Measurements from ENCODE around the gene CFAP300. TPM values are rescaled to one million over a fixed set of nuclear protein-coding genes. Genes with fewer than 3 reads are reported as not detected.

The CFAP300 gene
- total RNA-seq, 1 donor from 2014 or later = 0.64 TPM

DNA sequence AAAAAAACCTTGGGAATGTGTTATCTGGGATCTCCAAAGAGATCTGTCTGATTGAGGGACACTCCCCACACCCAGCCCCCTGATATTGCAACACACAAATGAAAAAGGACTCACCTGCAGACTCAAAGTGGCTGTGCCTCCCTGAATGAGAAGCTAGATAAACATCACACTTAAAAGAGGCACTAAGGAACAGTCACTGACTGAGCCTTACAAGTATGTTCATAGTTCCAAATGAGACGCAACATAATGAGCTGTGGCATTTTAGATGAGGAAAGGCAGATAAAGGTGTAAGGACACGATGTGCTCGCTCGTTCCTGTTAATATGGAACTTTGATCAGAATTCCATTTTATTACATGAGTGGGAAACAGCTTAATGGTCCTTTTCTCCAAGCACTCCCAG is 21.0 kb upstream of the CFAP300 start:
- no peak overlapping the region for H3K9ac ChIP-seq (ENCODE audit: low read length)
- no peak overlapping the region for H3K4me2 ChIP-seq (ENCODE audit: low read length)
- DNase-seq (ENCODE audit: low read depth) (no peak), FAIRE-seq (no peak)
- H3K9me3 Mint-ChIP-seq (ENCODE audit: unreplicated experiment) = no peaks in the 10 kb centered on the region
- H3K4me1 Mint-ChIP-seq (ENCODE audit: low read depth, unreplicated experiment) = peaks cover 6% of the 10 kb centered on the region
- no peak overlapping the region for H3K27ac Mint-ChIP-seq (ENCODE audit: unreplicated experiment)
- H3K79me2 ChIP-seq (ENCODE audit: insufficient read depth, low read length) = no peaks in the 10 kb centered on the region
- H3K27me3 ChIP-seq (ENCODE audit: insufficient read depth, low read length) = no peaks in the 10 kb centered on the region
- H2AFZ ChIP-seq (ENCODE audit: low read depth, low read length) = no peak overlapping the region
- no peaks in the 10 kb centered on the region for H3K36me3 Mint-ChIP-seq (ENCODE audit: low read depth, unreplicated experiment)
- H3K27me3 Mint-ChIP-seq (ENCODE audit: low read depth, unreplicated experiment) = peaks cover 4% of the 10 kb centered on the region
- no peaks in the 10 kb centered on the region for H3K36me3 ChIP-seq (ENCODE audit: insufficient read depth, low read length)
- H3K27ac ChIP-seq (ENCODE audit: low read depth, low read length) = no peak overlapping the region
- H4K20me1 ChIP-seq (ENCODE audit: insufficient read depth, low read length) = no peaks in the 10 kb centered on the region
- no peak overlapping the region for H3K4me3 Mint-ChIP-seq (ENCODE audit: unreplicated experiment)
- TF ChIP-seq, protein P1, sequence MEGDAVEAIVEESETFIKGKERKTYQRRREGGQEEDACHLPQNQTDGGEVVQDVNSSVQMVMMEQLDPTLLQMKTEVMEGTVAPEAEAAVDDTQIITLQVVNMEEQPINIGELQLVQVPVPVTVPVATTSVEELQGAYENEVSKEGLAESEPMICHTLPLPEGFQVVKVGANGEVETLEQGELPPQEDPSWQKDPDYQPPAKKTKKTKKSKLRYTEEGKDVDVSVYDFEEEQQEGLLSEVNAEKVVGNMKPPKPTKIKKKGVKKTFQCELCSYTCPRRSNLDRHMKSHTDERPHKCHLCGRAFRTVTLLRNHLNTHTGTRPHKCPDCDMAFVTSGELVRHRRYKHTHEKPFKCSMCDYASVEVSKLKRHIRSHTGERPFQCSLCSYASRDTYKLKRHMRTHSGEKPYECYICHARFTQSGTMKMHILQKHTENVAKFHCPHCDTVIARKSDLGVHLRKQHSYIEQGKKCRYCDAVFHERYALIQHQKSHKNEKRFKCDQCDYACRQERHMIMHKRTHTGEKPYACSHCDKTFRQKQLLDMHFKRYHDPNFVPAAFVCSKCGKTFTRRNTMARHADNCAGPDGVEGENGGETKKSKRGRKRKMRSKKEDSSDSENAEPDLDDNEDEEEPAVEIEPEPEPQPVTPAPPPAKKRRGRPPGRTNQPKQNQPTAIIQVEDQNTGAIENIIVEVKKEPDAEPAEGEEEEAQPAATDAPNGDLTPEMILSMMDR (IDR thresholded peaks at IDR 0.05; ENCODE audit: insufficient read depth, low read depth, low read length) = no peak
- no peak for TF ChIP-seq EZH2 (IDR thresholded peaks at IDR 0.05; ENCODE audit: insufficient read depth, low read length)
- H3K9me3 ChIP-seq (ENCODE audit: insufficient read depth, low read depth, low read length) = no peaks in the 10 kb centered on the region
- H3K4me1 ChIP-seq (ENCODE audit: insufficient read depth, low read length) = no peaks in the 10 kb centered on the region
- H3K4me3 ChIP-seq (ENCODE audit: insufficient read depth, low read depth, low read length) = no peak overlapping the region

DNA sequence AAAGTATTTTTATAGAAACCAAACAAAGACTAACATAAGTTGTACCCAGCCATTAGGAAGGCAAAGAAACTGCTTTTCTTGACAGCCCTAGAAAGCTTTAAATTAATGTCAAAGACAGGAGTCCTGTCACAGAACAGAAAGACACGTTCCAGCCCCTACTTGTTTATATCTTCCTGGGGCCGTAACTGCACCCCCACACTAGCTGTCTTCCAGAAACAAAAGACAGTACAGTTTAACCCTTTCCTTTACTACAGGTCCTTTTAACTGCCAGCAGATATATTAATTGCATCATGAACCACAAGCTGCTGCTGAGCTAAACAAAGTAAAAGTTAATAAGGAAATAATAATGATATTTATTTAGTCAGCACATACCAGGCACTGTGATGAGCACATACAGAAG is 20.3 kb upstream of the CFAP300 start:
- H3K9ac ChIP-seq (ENCODE audit: low read length) = no peak overlapping the region
- Mint-ChIP-seq H3K4me1 (ENCODE audit: low read depth, unreplicated experiment) (peaks cover 6% of the 10 kb centered on the region), H3K27ac (ENCODE audit: unreplicated experiment) (no peak overlapping the region), H3K36me3 (ENCODE audit: low read depth, unreplicated experiment) (no peaks in the 10 kb centered on the region), H3K9me3 (ENCODE audit: unreplicated experiment) (no peaks in the 10 kb centered on the region), H3K27me3 (ENCODE audit: low read depth, unreplicated experiment) (peaks cover 4% of the 10 kb centered on the region), H3K4me3 (ENCODE audit: unreplicated experiment) (no peak overlapping the region)
- H3K27me3 ChIP-seq (ENCODE audit: insufficient read depth, low read length) = no peaks in the 10 kb centered on the region
- no peak overlapping the region for H3K27ac ChIP-seq (ENCODE audit: low read depth, low read length)
- no peaks in the 10 kb centered on the region for H4K20me1 ChIP-seq (ENCODE audit: insufficient read depth, low read length)
- no peaks in the 10 kb centered on the region for H3K4me1 ChIP-seq (ENCODE audit: insufficient read depth, low read length)
- DNase-seq (ENCODE audit: low read depth) (no peak), FAIRE-seq (no peak)
- H2AFZ ChIP-seq (ENCODE audit: low read depth, low read length) = no peak overlapping the region
- H3K36me3 ChIP-seq (ENCODE audit: insufficient read depth, low read length) = no peaks in the 10 kb centered on the region
- H3K79me2 ChIP-seq (ENCODE audit: insufficient read depth, low read length) = no peaks in the 10 kb centered on the region
- TF ChIP-seq, protein P1 (IDR thresholded peaks at IDR 0.05; ENCODE audit: insufficient read depth, low read depth, low read length) = no peak
- no peak for TF ChIP-seq EZH2 (IDR thresholded peaks at IDR 0.05; ENCODE audit: insufficient read depth, low read length)
- no peaks in the 10 kb centered on the region for H3K9me3 ChIP-seq (ENCODE audit: insufficient read depth, low read depth, low read length)
- H3K4me3 ChIP-seq (ENCODE audit: insufficient read depth, low read depth, low read length) = no peak overlapping the region
- H3K4me2 ChIP-seq (ENCODE audit: low read length) = no peak overlapping the region

DNA sequence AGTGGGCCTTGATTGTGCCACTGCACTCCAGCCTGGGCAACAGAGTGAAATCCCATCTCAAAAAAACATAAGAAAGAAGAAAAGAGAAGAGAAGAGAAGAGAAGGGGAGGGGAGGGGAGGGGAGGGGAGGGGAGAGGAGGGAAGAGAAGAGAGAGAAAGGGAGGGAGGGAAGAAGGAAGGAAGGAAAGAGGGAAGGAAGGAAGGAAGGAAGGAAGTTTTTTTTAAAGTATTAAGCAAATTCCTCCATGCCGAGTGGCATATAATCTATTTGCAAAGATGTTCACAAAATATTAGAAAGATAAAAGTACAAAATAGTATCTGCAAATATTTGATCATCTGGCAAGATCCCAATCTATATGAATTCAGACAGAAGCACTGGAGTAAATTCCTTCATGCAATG is 10.5 kb upstream of the CFAP300 start:
- Mint-ChIP-seq H3K27ac (ENCODE audit: unreplicated experiment) (no peak overlapping the region), H3K27me3 (ENCODE audit: low read depth, unreplicated experiment) (no peaks in the 10 kb centered on the region), H3K4me1 (ENCODE audit: low read depth, unreplicated experiment) (no peaks in the 10 kb centered on the region), H3K36me3 (ENCODE audit: low read depth, unreplicated experiment) (no peaks in the 10 kb centered on the region), H3K9me3 (ENCODE audit: unreplicated experiment) (peaks cover 4% of the 10 kb centered on the region), H3K4me3 (ENCODE audit: unreplicated experiment) (no peak overlapping the region)
- Histone ChIP-seq H3K4me1 (ENCODE audit: insufficient read depth, low read length) (no peaks in the 10 kb centered on the region), H3K9me3 (ENCODE audit: insufficient read depth, low read depth, low read length) (no peaks in the 10 kb centered on the region), H3K27ac (ENCODE audit: low read depth, low read length) (no peak overlapping the region), H3K79me2 (ENCODE audit: insufficient read depth, low read length) (no peaks in the 10 kb centered on the region), H4K20me1 (ENCODE audit: insufficient read depth, low read length) (no peaks in the 10 kb centered on the region), H3K4me2 (ENCODE audit: low read length) (no peak overlapping the region), H2AFZ (ENCODE audit: low read depth, low read length) (no peak overlapping the region), H3K36me3 (ENCODE audit: insufficient read depth, low read length) (no peaks in the 10 kb centered on the region), H3K27me3 (ENCODE audit: insufficient read depth, low read length) (no peaks in the 10 kb centered on the region), H3K9ac (ENCODE audit: low read length) (no peak overlapping the region), H3K4me3 (ENCODE audit: insufficient read depth, low read depth, low read length) (no peak overlapping the region)
- no peak for FAIRE-seq
- no peak for DNase-seq (ENCODE audit: low read depth)
- TF ChIP-seq, protein P1 (IDR thresholded peaks at IDR 0.05; ENCODE audit: insufficient read depth, low read depth, low read length) = no peak
- no peak for TF ChIP-seq EZH2 (IDR thresholded peaks at IDR 0.05; ENCODE audit: insufficient read depth, low read length)

Data from astrocyte (in vitro differentiated cells and primary cell).